K562 (cell line): Measurements from ENCODE around the gene ARMC2.

Source experiments
- ATF7 ChIP-seq: fragments of 450-650 bp; IDR thresholded peaks from 2 replicates; pipeline ENCODE4 v1.7.1; 2014; ENCODE audit warnings: mild to moderate bottlenecking, moderate library complexity
- CTCF ChIP-seq, 3 experiments: IDR thresholded peaks in 2 of 3; conservative IDR thresholded peaks in 1 of 3; 2 replicates each; pipeline ENCODE4 v1.5.1; 2011 to 2012; ENCODE audit warnings: low read length in 3 of 3, mild to moderate bottlenecking in 3 of 3, control low read depth in 2 of 3, improper control_type of control experiment in 1 of 3, inconsistent platforms in 1 of 3, low read depth in 1 of 3, mixed read lengths in 1 of 3, moderate library complexity in 1 of 3; ENCODE audit not compliant: insufficient read depth in 2 of 3
- ESRRA ChIP-seq: fragments of 450-650 bp; IDR thresholded peaks from 2 replicates; pipeline ENCODE4 v1.6.1; 2014; ENCODE audit warnings: low read depth, mild to moderate bottlenecking, moderate library complexity, borderline replicate concordance
- FOS ChIP-seq: IDR thresholded peaks from 3 replicates; pipeline ENCODE4 v1.6.1; 2011; ENCODE audit not compliant: insufficient read length; ENCODE audit errors: extremely low read depth
- MYC ChIP-seq, 2 experiments: fragments of 250-450 bp in 1 of 2; sonication (Bioruptor Pico) in 1 of 2; IDR thresholded peaks; 2 replicates each; pipeline versions ENCODE4 v1.5.1 to v1.6.1; 2012 to 2021; ENCODE audit warnings: low read depth in 2 of 2, borderline replicate concordance in 1 of 2, improper control_type of control experiment in 1 of 2, low read length in 1 of 2, mild to moderate bottlenecking in 1 of 2, moderate library complexity in 1 of 2
- NRF1 ChIP-seq, 2 experiments: fragments of 450-650 bp; IDR thresholded peaks in 1 of 2; conservative IDR thresholded peaks in 1 of 2; 2 replicates each; pipeline ENCODE4 v1.6.1; 2014; ENCODE audit warnings: mild to moderate bottlenecking in 2 of 2
- POLR2A ChIP-seq: fragments of 450-650 bp; conservative IDR thresholded peaks from 2 replicates; pipeline ENCODE4 v1.6.1; 2016
- TAF1 ChIP-seq: IDR thresholded peaks from 2 replicates; pipeline ENCODE4 v1.6.1; 2011; ENCODE audit warnings: mild to moderate bottlenecking, low read length, moderate library complexity; ENCODE audit not compliant: insufficient read depth, control insufficient read depth, severe bottlenecking; ENCODE audit errors: extremely low read depth
- YY1 ChIP-seq, 3 experiments: IDR thresholded peaks; 2 replicates each; pipeline ENCODE4 v1.6.1; 2011; ENCODE audit warnings: low read length in 2 of 3, mild to moderate bottlenecking in 2 of 3, moderate library complexity in 2 of 3, borderline replicate concordance in 1 of 3, control low read depth in 1 of 3, low read depth in 1 of 3; ENCODE audit not compliant: insufficient read depth in 3 of 3, insufficient replicate concordance in 2 of 3, control insufficient read depth in 1 of 3, insufficient read length in 1 of 3; ENCODE audit errors: extremely low read depth in 1 of 3
- ZNF583 ChIP-seq: fragments of 250-450 bp; sonication (Bioruptor Pico); IDR thresholded peaks from 2 replicates; pipeline ENCODE4 v1.4.0; 2020
- TF ChIP-seq, protein P1 (sequence below), 2 experiments: fragments of 450-650 bp in 1 of 2; sonication (generic) in 1 of 2; formaldehyde crosslinking in 1 of 2; IDR thresholded peaks in 1 of 2; conservative IDR thresholded peaks in 1 of 2; 2 replicates each; pipeline versions ENCODE4 v1.6.1 to v1.8.1; 2016 to 2023; ENCODE audit warnings: mild to moderate bottlenecking in 2 of 2, moderate library complexity in 2 of 2, inconsistent platforms in 1 of 2, missing genetic modification reagents in 1 of 2

DNA sequence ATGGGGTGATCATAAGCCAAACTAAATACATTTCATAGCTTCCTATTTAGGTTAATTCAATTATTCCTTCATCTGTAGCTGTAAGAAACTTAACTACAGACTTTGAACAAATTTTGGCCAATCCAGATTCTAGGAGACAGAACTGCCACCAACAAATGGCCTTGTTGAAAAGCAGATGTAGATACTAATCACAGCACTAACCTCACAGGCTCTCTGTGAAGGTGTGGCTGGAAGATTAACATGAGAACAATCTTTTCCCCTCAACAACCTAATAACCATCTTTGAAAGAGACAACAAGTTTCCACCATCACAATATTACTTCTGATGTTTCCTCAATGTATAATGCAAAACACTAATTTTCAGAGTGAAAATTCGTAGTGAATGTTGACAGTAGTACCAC lies 158.6 kb downstream of the ARMC2 start:
- no peak for TF ChIP-seq MYC (IDR thresholded peaks at IDR 0.05; ENCODE audit: low read depth, low read length)
- no peak for TF ChIP-seq MYC (CRISPR knock-in tag; IDR thresholded peaks at IDR 0.05; ENCODE audit: borderline replicate concordance, low read depth)
- TF ChIP-seq TAF1: no peak
- TF ChIP-seq ESRRA: no peak
- TF ChIP-seq FOS: no peak
- no peak for TF ChIP-seq ATF7
- no peak for TF ChIP-seq NRF1 (conservative IDR thresholded peaks at IDR 0.05 in 1 of 2, IDR thresholded peaks at IDR 0.05 in 1 of 2)
- TF ChIP-seq ZNF583 (CRISPR knock-in tag): no peak
- TF ChIP-seq CTCF (IDR thresholded peaks at IDR 0.05 in 2 of 3, conservative IDR thresholded peaks at IDR 0.05 in 1 of 3; ENCODE audit: insufficient read depth in 2 of 3, low read depth in 1 of 3, low read length in 3 of 3): no peak
- TF ChIP-seq YY1 (IDR thresholded peaks at IDR 0.05; ENCODE audit: borderline replicate concordance in 1 of 3, control insufficient read depth in 1 of 3, extremely low read depth in 1 of 3, insufficient read depth in 3 of 3, insufficient read length in 1 of 3, insufficient replicate concordance in 2 of 3, low read depth in 1 of 3, low read length in 2 of 3): no peak
- TF ChIP-seq, protein P1, sequence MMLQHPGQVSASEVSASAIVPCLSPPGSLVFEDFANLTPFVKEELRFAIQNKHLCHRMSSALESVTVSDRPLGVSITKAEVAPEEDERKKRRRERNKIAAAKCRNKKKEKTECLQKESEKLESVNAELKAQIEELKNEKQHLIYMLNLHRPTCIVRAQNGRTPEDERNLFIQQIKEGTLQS (IDR thresholded peaks at IDR 0.05): no peak
- TF ChIP-seq, protein P1 (CRISPR knock-in tag; conservative IDR thresholded peaks at IDR 0.05): no peak
- TF ChIP-seq POLR2A: no peak
